Measurements from ENCODE around the gene TMEM256. TPM values are rescaled to one million over a fixed set of nuclear protein-coding genes. Genes with fewer than 3 reads are reported as not detected.

Gene TMEM256
- total RNA-seq = 100 to 1,000 TPM in 1 of 4 donors, 10 to 100 TPM in 3; 59.6 to 121 (median 74.7) TPM

DNA sequence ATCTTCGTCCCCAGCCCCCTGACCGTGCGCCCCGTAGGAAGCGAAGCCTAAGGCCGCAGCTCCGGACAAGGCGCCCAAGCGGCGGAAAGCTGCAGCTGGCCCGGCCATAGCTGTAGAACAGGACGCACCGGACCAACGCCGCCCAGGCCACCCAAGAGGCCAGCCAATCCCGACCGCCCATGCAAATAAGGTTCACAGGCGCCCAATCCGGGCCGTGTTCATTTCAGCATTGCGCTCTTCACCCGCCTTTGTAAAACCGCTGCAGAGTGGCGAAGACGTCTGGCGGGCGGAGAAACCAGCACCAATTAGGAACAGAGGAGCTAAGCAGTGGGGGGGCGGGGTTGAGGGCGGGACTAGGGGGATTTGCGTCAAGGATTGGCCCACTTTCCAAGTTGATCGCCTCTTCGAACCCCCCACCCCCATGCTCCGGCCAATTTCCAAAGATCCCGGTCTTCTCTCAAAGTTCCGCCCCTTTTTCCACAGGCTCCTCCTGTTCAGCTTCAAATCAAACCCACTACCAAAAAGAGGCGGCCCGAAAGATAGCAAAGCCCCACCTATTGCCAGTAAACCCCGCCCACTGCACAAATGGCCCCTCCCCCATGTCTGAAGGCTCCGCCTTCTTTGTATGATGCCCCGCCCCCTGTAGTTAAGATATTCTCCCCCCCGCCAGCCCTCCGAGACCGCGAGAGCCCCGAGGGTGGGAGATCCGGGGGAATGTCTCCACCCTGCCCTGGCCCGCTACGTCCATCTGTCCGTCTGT lies at the start of gene TMEM256:
Gene TMEM256 (minus strand): TSS at position 121 of the 760 bp plus-strand sequence. CDS start 13 bp downstream, at position 108.
- H3K27ac ChIP-seq (replicated peaks in 1 of 4) = peak within 1 kb of the TSS; percentile 90 to 93 (median 92)
- TF ChIP-seq, protein P1, sequence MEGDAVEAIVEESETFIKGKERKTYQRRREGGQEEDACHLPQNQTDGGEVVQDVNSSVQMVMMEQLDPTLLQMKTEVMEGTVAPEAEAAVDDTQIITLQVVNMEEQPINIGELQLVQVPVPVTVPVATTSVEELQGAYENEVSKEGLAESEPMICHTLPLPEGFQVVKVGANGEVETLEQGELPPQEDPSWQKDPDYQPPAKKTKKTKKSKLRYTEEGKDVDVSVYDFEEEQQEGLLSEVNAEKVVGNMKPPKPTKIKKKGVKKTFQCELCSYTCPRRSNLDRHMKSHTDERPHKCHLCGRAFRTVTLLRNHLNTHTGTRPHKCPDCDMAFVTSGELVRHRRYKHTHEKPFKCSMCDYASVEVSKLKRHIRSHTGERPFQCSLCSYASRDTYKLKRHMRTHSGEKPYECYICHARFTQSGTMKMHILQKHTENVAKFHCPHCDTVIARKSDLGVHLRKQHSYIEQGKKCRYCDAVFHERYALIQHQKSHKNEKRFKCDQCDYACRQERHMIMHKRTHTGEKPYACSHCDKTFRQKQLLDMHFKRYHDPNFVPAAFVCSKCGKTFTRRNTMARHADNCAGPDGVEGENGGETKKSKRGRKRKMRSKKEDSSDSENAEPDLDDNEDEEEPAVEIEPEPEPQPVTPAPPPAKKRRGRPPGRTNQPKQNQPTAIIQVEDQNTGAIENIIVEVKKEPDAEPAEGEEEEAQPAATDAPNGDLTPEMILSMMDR (IDR thresholded peaks at IDR 0.05) = peak in 1 of 3 experiments; percentile 9
- peak; percentile 98 to 99 for TF ChIP-seq POLR2AphosphoS5 (IDR thresholded peaks at IDR 0.05)
- TF ChIP-seq EP300 (IDR thresholded peaks at IDR 0.05) = no peak
- TF ChIP-seq POLR2A (IDR thresholded peaks at IDR 0.05; ENCODE audit: low read depth) = peak; percentile 89
- DNase-seq (ENCODE audit: extremely low spot score) = peak; percentile 100
- peak within 1 kb of the TSS; percentile 77 to 87 (median 85) for H3K4me3 ChIP-seq
- no peaks in the 10 kb centered on the region for H3K27me3 ChIP-seq
- H3K4me1 ChIP-seq = peaks cover 20 to 56% (median 39%) of the 10 kb centered on the region in 4 donors
- peaks cover 0 to 16% (median 6%) of the 10 kb centered on the region in 4 donors for H3K36me3 ChIP-seq
- intact Hi-C loops (cut with DNase I) = loop anchor here (2.0 to 5.0 kb wide), 2 partner anchors 33 to 52 kb away; partner anchors contain the start of gene KCTD11
- H3K9me3 ChIP-seq = no peaks in the 10 kb centered on the region
- WGBS = 0% methylated on average over 23 of the region's 49 CpGs

DNA sequence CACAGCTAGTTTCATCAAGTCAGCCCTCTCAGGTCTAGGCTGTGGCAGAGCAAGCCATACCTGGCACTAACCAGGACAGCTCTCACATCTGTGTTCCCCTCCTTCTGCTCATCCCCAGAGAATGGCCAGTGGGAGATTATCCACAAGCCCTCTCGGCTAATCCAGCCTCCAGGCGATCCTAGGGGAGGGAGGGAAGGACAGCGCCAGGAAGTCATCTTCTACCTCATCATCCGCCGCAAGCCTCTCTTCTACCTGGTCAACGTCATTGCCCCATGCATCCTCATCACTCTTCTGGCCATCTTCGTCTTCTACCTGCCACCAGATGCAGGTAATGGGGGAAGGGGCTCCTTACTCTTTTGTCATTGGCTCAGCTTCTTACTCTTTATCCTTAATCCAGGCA lies 44.6 kb upstream of the TMEM256 start:
- Histone ChIP-seq H3K4me1 (peaks cover 13 to 22% (median 20%) of the 10 kb centered on the region in 4 donors), H3K4me3 (no peak overlapping the region), H3K9me3 (no peaks in the 10 kb centered on the region), H3K27me3 (peaks cover 0 to 60% (median 25%) of the 10 kb centered on the region in 4 donors), H3K36me3 (no peaks in the 10 kb centered on the region), H3K27ac (replicated peaks in 1 of 4) (no peak overlapping the region)
- intact Hi-C loops (cut with DNase I) = no loop called here
- TF ChIP-seq EP300 (IDR thresholded peaks at IDR 0.05) (no peak), POLR2AphosphoS5 (IDR thresholded peaks at IDR 0.05) (no peak), POLR2A (IDR thresholded peaks at IDR 0.05; ENCODE audit: low read depth) (no peak)
- TF ChIP-seq, protein P1 (IDR thresholded peaks at IDR 0.05) = no peak
- 87% methylated on average over 7 of the region's 7 CpGs for WGBS
- DNase-seq (ENCODE audit: extremely low spot score) = no peak

DNA sequence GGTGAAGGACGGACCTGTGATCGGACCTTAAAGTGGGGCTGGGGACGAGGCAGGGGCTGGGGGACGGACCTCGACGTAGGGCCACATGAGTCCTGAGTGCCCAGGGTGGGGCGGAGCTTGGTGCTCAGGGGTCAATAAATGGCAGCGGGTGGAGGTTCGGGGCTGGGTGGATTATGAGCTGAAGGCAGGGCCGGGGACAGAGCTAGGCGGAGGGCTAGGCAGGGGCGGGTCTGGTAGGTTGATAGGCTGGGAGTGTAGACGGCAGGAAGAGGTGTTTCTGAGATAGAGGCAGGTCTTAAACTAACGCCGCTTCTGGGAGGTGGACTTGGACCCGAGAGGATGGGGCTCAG lies 41.7 kb upstream of the TMEM256 start:
- Histone ChIP-seq H3K27ac (replicated peaks in 1 of 4) (no peak overlapping the region), H3K4me1 (peaks cover 17 to 33% (median 29%) of the 10 kb centered on the region in 4 donors), H3K27me3 (peaks cover 0 to 88% (median 33%) of the 10 kb centered on the region in 4 donors), H3K9me3 (no peaks in the 10 kb centered on the region), H3K4me3 (peak overlapping the region; percentile 39 to 57 (median 50)), H3K36me3 (no peaks in the 10 kb centered on the region)
- 13% methylated on average over 16 of the region's 16 CpGs for WGBS
- intact Hi-C loops (cut with DNase I) = no loop called here
- DNase-seq (ENCODE audit: extremely low spot score) = no peak
- TF ChIP-seq POLR2AphosphoS5 (IDR thresholded peaks at IDR 0.05) (no peak), EP300 (IDR thresholded peaks at IDR 0.05) (no peak), POLR2A (IDR thresholded peaks at IDR 0.05; ENCODE audit: low read depth) (no peak)
- TF ChIP-seq, protein P1 (IDR thresholded peaks at IDR 0.05) = no peak

DNA sequence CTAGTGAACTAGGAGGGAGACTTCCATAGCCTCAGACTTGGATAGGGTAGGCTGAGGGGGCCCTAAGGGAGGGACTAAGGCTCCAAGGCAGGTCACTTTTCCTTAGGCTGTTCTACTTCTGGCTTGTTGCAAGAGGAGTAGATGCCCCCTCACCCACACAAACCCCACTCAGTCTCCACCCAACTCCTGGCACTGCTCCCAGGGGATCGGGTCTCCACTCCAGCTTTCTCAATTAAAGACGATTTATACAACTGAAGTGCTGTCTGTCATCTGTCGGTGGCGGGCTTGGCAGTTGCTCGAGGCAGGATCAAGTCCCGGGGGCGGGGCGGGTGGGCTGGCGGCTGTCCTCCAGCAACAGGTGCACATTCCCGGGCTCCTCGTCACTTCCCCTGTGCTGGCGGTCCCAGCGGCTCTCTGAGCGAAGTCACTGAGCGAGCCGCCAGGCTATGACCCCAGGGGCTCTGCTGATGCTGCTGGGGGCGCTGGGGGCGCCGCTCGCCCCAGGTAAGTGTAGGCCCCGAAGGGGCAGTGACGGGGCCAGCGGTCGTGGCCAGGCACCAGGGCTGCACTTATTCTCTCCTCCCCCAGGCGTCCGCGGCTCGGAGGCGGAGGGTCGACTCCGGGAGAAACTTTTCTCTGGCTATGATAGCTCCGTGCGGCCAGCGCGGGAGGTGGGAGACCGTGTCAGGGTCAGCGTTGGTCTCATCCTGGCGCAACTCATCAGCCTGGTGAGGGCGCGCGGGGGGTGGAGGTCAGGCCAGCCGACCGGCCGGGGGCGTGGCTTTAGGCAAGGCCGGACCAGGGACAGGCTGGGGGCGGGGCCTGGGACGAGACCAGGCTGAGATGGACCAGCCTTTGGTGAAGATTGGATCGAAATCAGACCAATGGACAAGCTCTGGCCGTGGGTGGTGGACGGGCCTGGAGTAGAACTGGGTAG lies 41.1 kb upstream of the TMEM256 start, which contains the start of gene CHRNB1:
Gene CHRNB1 (plus strand): TSS at position 380 of the 937 bp plus-strand sequence. CDS start 67 bp downstream, at position 447.
- intact Hi-C loops (cut with DNase I) = no loop called here
- H3K27ac ChIP-seq (replicated peaks in 1 of 4) = no peak within 1 kb of the TSS
- H3K27me3 ChIP-seq = peaks cover 0 to 94% (median 40%) of the 10 kb centered on the region in 4 donors

More for the DNA sequence above, 41.1 kb upstream of the TMEM256 start, which contains the start of gene CHRNB1:
- Histone ChIP-seq H3K9me3 (no peaks in the 10 kb centered on the region), H3K36me3 (no peaks in the 10 kb centered on the region), H3K4me3 (peak within 1 kb of the TSS; percentile 39 to 57 (median 50)), H3K4me1 (peaks cover 23 to 39% (median 35%) of the 10 kb centered on the region in 4 donors)
- WGBS = 4% methylated on average over 27 of the region's 51 CpGs
- no peak for TF ChIP-seq POLR2AphosphoS5 (IDR thresholded peaks at IDR 0.05)
- no peak for TF ChIP-seq POLR2A (IDR thresholded peaks at IDR 0.05; ENCODE audit: low read depth)
- peak; percentile 93 for DNase-seq (ENCODE audit: extremely low spot score)
